Neural progenitor cell (in vitro differentiated cells): ENCODE data around the gene RGS10. TPM values are rescaled to one million over a fixed set of nuclear protein-coding genes. Genes with fewer than 3 reads are reported as not detected.

Experiments
- DNase-seq: peaks from one replicate; pipeline ENCODE4 v3.0.0-alpha.2; 2016; ENCODE audit warnings: low spot score
- H2AFZ ChIP-seq: fragments of 200-600 bp; sonication (generic); replicated peaks from 2 replicates; pipeline ENCODE4 v1.6.1; 2016; ENCODE audit warnings: antibody characterized with exemption
- H3F3A ChIP-seq: fragments of 200-600 bp; sonication (generic); 2 replicates; pipeline ENCODE4 v1.6.1; 2016; ENCODE audit warnings: antibody characterized with exemption, low read depth
- H3K27ac ChIP-seq: fragments of 200-600 bp; sonication (generic); 2 replicates; pipeline ENCODE4 v1.5.1; 2016; ENCODE audit warnings: mild to moderate bottlenecking
- H3K27me3 ChIP-seq: fragments of 200-600 bp; sonication (generic); 2 replicates; pipeline ENCODE4 v1.6.1; 2016; ENCODE audit warnings: mild to moderate bottlenecking, moderate library complexity
- H3K36me3 ChIP-seq: fragments of 200-600 bp; sonication (generic); 2 replicates; pipeline ENCODE4 v1.5.1; 2016
- H3K4me1 ChIP-seq: fragments of 200-600 bp; sonication (generic); 2 replicates; pipeline ENCODE4 v1.6.1; 2016; ENCODE audit warnings: mixed run types
- H3K4me2 ChIP-seq: fragments of 200-600 bp; sonication (generic); 2 replicates; pipeline ENCODE4 v1.6.1; 2016
- H3K4me3 ChIP-seq: fragments of 200-600 bp; sonication (generic); 2 replicates; pipeline ENCODE4 v1.5.1; 2016
- H3K79me2 ChIP-seq: fragments of 200-600 bp; sonication (generic); 2 replicates; pipeline ENCODE4 v1.6.1; 2016; ENCODE audit warnings: low read depth
- H3K9ac ChIP-seq: fragments of 200-600 bp; sonication (generic); 2 replicates; pipeline ENCODE4 v1.6.1; 2016
- H3K9me3 ChIP-seq: fragments of 200-600 bp; sonication (generic); 2 replicates; pipeline ENCODE4 v1.5.1; 2016; ENCODE audit warnings: low read depth
- H4K20me1 ChIP-seq: fragments of 200-600 bp; sonication (generic); 2 replicates; pipeline ENCODE4 v1.6.1; 2016; ENCODE audit warnings: low read depth
- H3K27ac Mint-ChIP-seq: 3 replicates; pipeline ENCODE4 v1.8.0; 2021; ENCODE audit warnings: mixed read lengths
- H3K27me3 Mint-ChIP-seq: 2 replicates; pipeline ENCODE4 v1.8.0; 2022; ENCODE audit warnings: low read depth, mild to moderate bottlenecking, inconsistent platforms, moderate library complexity, mixed read lengths; ENCODE audit not compliant: insufficient read depth
- H3K36me3 Mint-ChIP-seq: 3 replicates; pipeline ENCODE4 v1.8.0; 2021; ENCODE audit warnings: mixed read lengths
- H3K4me1 Mint-ChIP-seq: 3 replicates; pipeline ENCODE4 v1.8.0; 2021; ENCODE audit warnings: mixed read lengths
- H3K4me3 Mint-ChIP-seq: 3 replicates; pipeline ENCODE4 v1.8.0; 2021; ENCODE audit warnings: mild to moderate bottlenecking, moderate library complexity, mixed read lengths
- H3K9me3 Mint-ChIP-seq: 3 replicates; pipeline ENCODE4 v1.8.0; 2020; ENCODE audit warnings: mixed read lengths
- EZH2 ChIP-seq: fragments of 200-600 bp; sonication (generic); IDR thresholded peaks from 2 replicates; pipeline ENCODE4 v1.6.1; 2017; ENCODE audit warnings: antibody characterized with exemption, mild to moderate bottlenecking, moderate library complexity
- EZH2phosphoT487 ChIP-seq: fragments of 200-600 bp; sonication (generic); IDR thresholded peaks from 2 replicates; pipeline ENCODE4 v1.6.1; 2017; ENCODE audit warnings: antibody characterized with exemption
- total RNA-seq: library from RNA; depleted of rRNA; stranded (reverse); fragments of >200 nt; gene quantifications from 2 replicates; pipeline ENCODE4 v1.2.3, GENCODE V29; 2015; ENCODE audit warnings: low replicate concordance
- TF ChIP-seq, protein P1 (sequence below): fragments of 200-600 bp; sonication (generic); IDR thresholded peaks from 2 replicates; pipeline ENCODE4 v1.5.1; 2017; ENCODE audit warnings: antibody characterized with exemption, mild to moderate bottlenecking

The RGS10 gene
- total RNA-seq, 1 donor from 2014 or later = 12.0 TPM

DNA sequence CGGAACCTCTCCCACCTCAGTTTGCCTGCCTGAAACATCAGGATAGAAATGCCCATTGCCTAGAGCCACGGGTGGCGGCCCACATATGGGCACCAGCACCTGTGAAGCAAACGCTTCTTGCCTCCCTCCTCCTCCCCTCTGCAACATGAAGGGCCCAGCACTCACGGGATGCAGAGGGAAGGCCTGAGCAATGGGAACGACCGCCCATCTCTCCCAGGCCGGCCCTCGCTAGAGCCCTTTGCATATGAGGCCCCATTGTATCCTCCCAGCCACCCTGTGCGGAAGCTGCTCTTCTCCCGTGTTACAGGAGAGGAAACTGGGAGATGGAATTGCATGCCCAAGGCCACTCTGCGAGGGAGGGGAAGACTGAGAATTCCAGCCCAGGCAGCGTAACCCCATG lies 88.2 kb downstream of the RGS10 start:
- no peaks in the 10 kb centered on the region for H3K4me1 ChIP-seq
- peaks cover 11% of the 10 kb centered on the region for H3K4me1 Mint-ChIP-seq
- no peak overlapping the region for H3K4me3 Mint-ChIP-seq
- no peak for TF ChIP-seq EZH2phosphoT487
- H3K36me3 ChIP-seq = no peaks in the 10 kb centered on the region
- DNase-seq = no peak
- no peak overlapping the region for H3K4me3 ChIP-seq
- peak overlapping the region; percentile 29 for H3K27ac Mint-ChIP-seq
- no peaks in the 10 kb centered on the region for H3K9me3 ChIP-seq
- no peaks in the 10 kb centered on the region for H3K79me2 ChIP-seq
- peaks cover 5% of the 10 kb centered on the region for H3K36me3 Mint-ChIP-seq
- no peak overlapping the region for H3K9ac ChIP-seq
- H3K9me3 Mint-ChIP-seq = no peaks in the 10 kb centered on the region
- H3K27ac ChIP-seq = no peak overlapping the region
- H3F3A ChIP-seq = no peaks in the 10 kb centered on the region
- no peak overlapping the region for H3K4me2 ChIP-seq
- H3K27me3 Mint-ChIP-seq = peaks cover 5% of the 10 kb centered on the region
- no peak overlapping the region for H2AFZ ChIP-seq
- H3K27me3 ChIP-seq = no peaks in the 10 kb centered on the region
- H4K20me1 ChIP-seq = no peaks in the 10 kb centered on the region

DNA sequence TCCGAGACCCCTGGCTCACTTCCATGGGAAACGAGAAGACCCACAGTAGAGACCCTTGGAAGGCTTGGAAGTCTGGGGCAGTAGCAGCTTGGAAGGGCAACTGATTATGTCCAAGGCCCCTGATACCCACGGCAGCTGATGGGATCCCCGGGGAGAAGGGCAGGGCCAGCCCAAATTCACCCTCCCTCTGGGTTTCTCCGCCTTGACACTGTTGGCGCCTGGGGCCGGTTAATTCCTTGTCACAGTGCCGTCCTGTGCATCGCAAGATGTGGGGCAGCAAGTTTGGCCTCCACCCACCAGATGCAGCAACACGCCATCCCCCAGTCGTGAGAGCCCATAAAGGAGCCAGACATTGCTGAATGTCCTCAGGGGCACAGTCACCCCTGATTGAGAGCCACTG lies 89.2 kb downstream of the RGS10 start:
- no peak for DNase-seq
- Histone ChIP-seq H2AFZ (no peak overlapping the region), H3K9ac (no peak overlapping the region), H3K4me3 (no peak overlapping the region), H3K27ac (no peak overlapping the region), H4K20me1 (no peaks in the 10 kb centered on the region), H3K9me3 (no peaks in the 10 kb centered on the region), H3K4me2 (no peak overlapping the region), H3K36me3 (no peaks in the 10 kb centered on the region), H3K4me1 (peaks cover 8% of the 10 kb centered on the region), H3K27me3 (no peaks in the 10 kb centered on the region), H3F3A (no peaks in the 10 kb centered on the region), H3K79me2 (no peaks in the 10 kb centered on the region)
- no peak overlapping the region for H3K4me3 Mint-ChIP-seq
- peaks cover 21% of the 10 kb centered on the region for H3K4me1 Mint-ChIP-seq
- H3K27ac Mint-ChIP-seq = no peak overlapping the region
- H3K9me3 Mint-ChIP-seq = no peaks in the 10 kb centered on the region
- peaks cover 3% of the 10 kb centered on the region for H3K36me3 Mint-ChIP-seq
- peaks cover 9% of the 10 kb centered on the region for H3K27me3 Mint-ChIP-seq
- no peak for TF ChIP-seq EZH2
- no peak for TF ChIP-seq EZH2phosphoT487
- TF ChIP-seq, protein P1, sequence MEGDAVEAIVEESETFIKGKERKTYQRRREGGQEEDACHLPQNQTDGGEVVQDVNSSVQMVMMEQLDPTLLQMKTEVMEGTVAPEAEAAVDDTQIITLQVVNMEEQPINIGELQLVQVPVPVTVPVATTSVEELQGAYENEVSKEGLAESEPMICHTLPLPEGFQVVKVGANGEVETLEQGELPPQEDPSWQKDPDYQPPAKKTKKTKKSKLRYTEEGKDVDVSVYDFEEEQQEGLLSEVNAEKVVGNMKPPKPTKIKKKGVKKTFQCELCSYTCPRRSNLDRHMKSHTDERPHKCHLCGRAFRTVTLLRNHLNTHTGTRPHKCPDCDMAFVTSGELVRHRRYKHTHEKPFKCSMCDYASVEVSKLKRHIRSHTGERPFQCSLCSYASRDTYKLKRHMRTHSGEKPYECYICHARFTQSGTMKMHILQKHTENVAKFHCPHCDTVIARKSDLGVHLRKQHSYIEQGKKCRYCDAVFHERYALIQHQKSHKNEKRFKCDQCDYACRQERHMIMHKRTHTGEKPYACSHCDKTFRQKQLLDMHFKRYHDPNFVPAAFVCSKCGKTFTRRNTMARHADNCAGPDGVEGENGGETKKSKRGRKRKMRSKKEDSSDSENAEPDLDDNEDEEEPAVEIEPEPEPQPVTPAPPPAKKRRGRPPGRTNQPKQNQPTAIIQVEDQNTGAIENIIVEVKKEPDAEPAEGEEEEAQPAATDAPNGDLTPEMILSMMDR = no peak

DNA sequence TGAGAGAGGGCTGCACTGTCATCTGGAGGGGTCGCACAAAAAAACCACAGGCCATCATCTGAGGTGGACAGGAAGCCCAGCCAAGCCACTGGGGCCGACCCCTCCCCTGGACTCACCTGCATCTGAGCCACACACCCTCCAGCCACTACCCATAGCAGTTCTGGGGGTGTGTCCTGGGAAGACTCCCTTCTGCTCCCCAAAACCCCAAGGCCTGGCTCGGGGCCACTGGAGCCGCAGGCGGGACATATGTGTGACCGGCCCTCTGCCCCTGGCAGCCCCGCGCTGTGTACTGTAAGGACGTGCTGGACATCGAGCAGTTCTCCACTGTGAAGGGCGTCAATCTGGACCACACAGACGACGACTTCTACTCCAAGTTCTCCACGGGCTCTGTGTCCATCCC lies 90.1 kb downstream of the RGS10 start:
- Histone ChIP-seq H3K9ac (no peak overlapping the region), H3K4me2 (no peak overlapping the region), H3F3A (no peaks in the 10 kb centered on the region), H3K4me3 (no peak overlapping the region), H3K4me1 (peaks cover 9% of the 10 kb centered on the region), H2AFZ (no peak overlapping the region), H3K27me3 (no peaks in the 10 kb centered on the region), H4K20me1 (no peaks in the 10 kb centered on the region), H3K9me3 (no peaks in the 10 kb centered on the region), H3K79me2 (no peaks in the 10 kb centered on the region), H3K36me3 (no peaks in the 10 kb centered on the region), H3K27ac (no peak overlapping the region)
- Mint-ChIP-seq H3K27ac (no peak overlapping the region), H3K4me3 (no peak overlapping the region), H3K36me3 (peaks cover 3% of the 10 kb centered on the region), H3K9me3 (no peaks in the 10 kb centered on the region), H3K27me3 (peaks cover 9% of the 10 kb centered on the region), H3K4me1 (peaks cover 24% of the 10 kb centered on the region)
- no peak for DNase-seq
- TF ChIP-seq, protein P1 = no peak
- TF ChIP-seq EZH2 (no peak), EZH2phosphoT487 (no peak)

DNA sequence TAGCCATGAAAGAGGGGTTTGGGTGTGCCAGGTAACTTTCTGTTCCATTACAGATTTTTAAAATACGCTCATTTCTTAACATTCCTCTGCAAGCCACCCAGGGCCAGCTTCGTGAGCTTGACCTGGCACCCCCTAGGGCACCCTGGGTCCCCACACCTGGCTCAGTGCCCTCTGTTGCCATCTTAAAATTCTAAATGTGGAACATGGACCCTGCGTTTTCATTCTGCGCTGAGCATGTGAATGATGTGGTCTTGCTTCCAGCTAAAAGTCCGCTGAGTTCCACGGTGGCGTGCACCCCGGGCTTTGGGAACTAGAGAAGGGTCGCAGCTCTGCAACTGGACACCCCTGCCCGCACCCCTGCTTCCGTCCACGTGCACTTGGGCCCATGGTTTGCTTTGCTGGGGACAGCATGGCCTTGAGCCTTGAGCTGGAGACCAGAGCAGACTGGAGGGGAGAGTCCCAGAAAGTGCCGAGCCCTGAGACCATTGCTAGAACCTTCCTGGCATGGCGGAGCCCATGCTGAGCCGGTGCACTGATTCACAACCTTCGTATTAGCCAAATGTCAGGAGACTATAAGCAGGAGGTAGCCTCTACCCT lies 91.1 kb downstream of the RGS10 start:
- Histone ChIP-seq H3K36me3 (no peaks in the 10 kb centered on the region), H3K9ac (no peak overlapping the region), H3F3A (no peaks in the 10 kb centered on the region), H4K20me1 (no peaks in the 10 kb centered on the region), H3K4me1 (peaks cover 9% of the 10 kb centered on the region), H3K4me3 (no peak overlapping the region), H3K27me3 (no peaks in the 10 kb centered on the region), H3K27ac (no peak overlapping the region), H2AFZ (no peak overlapping the region), H3K79me2 (no peaks in the 10 kb centered on the region), H3K9me3 (no peaks in the 10 kb centered on the region), H3K4me2 (no peak overlapping the region)
- peaks cover 3% of the 10 kb centered on the region for H3K36me3 Mint-ChIP-seq
- no peak overlapping the region for H3K4me3 Mint-ChIP-seq
- H3K4me1 Mint-ChIP-seq = peaks cover 24% of the 10 kb centered on the region
- H3K9me3 Mint-ChIP-seq = no peaks in the 10 kb centered on the region
- TF ChIP-seq, protein P1 = no peak
- TF ChIP-seq EZH2 (no peak), EZH2phosphoT487 (no peak)
- DNase-seq = no peak
- no peak overlapping the region for H3K27ac Mint-ChIP-seq
- peaks cover 9% of the 10 kb centered on the region for H3K27me3 Mint-ChIP-seq
